A549 (cell line): ENCODE results near the gene CTNNBIP1. TPM values are rescaled to one million over a fixed set of nuclear protein-coding genes. Genes with fewer than 3 reads are reported as not detected.

Experiments
- ATAC-seq, 2 experiments: fragments of 200-7000 bp in 1 of 2; fragments of >200 bp in 1 of 2; cut with Nextera tagmentation in 1 of 2; cut with Tn5 transposase in 1 of 2; 3 replicates each; pipeline versions ENCODE4 v1.8.0 to v1.9.1; 2018 to 2020; ENCODE audit warnings: mild to moderate bottlenecking in 1 of 2, moderate library complexity in 1 of 2
- CTCF ChIA-PET: fragments of 300-600 bp; sonication (Branson Sonifier 250); formaldehyde crosslinking; extraction: SDS; loops from one replicate; lab custom pipeline; 2021; ENCODE audit warnings: antibody characterized with exemption, inconsistent platforms; lab: Yijun Ruan, JAX
- POLR2A ChIA-PET: fragments of 350-600 bp; formaldehyde crosslinking; extraction: SDS; loops from one replicate; lab custom pipeline; 2021; ENCODE audit warnings: antibody characterized with exemption, inconsistent platforms; lab: Yijun Ruan, JAX
- DNase-seq, 2 experiments: peaks; one replicate each; pipeline versions ENCODE4 v3.0.0 to v3.0.0-alpha.2; 2011 to 2016; ENCODE audit warnings: low read depth in 1 of 2, low spot score in 1 of 2
- FAIRE-seq: peaks from 2 replicates; lab custom pipeline; 2011; peaks lifted over from hg19 to GRCh38; lab: Jason Lieb, UNC
- H3K27ac ChIP-seq, 2 experiments: fragments of >200 bp; sonication (Bioruptor Twin); formaldehyde crosslinking; 3 replicates each; pipeline ENCODE4 v1.5.1; 2016 to 2017
- H3K4me1 ChIP-seq: fragments of >200 bp; sonication (Bioruptor Twin); formaldehyde crosslinking; 3 replicates; pipeline ENCODE4 v1.6.1; 2016
- H3K4me2 ChIP-seq: fragments of >200 bp; sonication (Bioruptor Twin); formaldehyde crosslinking; 3 replicates; pipeline ENCODE4 v1.6.1; 2016
- H3K4me3 ChIP-seq: fragments of >200 bp; sonication (Bioruptor Twin); formaldehyde crosslinking; 3 replicates; pipeline ENCODE4 v1.5.1; 2016
- H3K9me3 ChIP-seq: fragments of >200 bp; sonication (Bioruptor Twin); formaldehyde crosslinking; 3 replicates; pipeline ENCODE4 v1.6.1; 2016
- CBX8 ChIP-seq: fragments of 200-600 bp; sonication (generic); IDR thresholded peaks from 2 replicates; pipeline ENCODE4 v1.6.1; 2016
- CEBPB ChIP-seq, 2 experiments: fragments of >200 bp in 1 of 2; sonication (Bioruptor Twin) in 1 of 2; formaldehyde crosslinking in 1 of 2; IDR thresholded peaks; 2 replicates each; pipeline ENCODE4 v1.6.1; 2012 to 2016
- EHF ChIP-seq: fragments of 250-450 bp; sonication (Bioruptor Pico); IDR thresholded peaks from 2 replicates; pipeline ENCODE4 v1.5.0; 2020; ENCODE audit warnings: mild to moderate bottlenecking
- FOSB ChIP-seq: fragments of 250-450 bp; sonication (Bioruptor Pico); IDR thresholded peaks from 2 replicates; pipeline ENCODE4 v1.5.0; 2020; ENCODE audit warnings: mild to moderate bottlenecking, moderate library complexity
- FOXS1 ChIP-seq: fragments of 250-450 bp; sonication (Bioruptor Pico); IDR thresholded peaks from 2 replicates; pipeline ENCODE4 v1.5.0; 2020; ENCODE audit warnings: mild to moderate bottlenecking, moderate library complexity
- GATA3 ChIP-seq: IDR thresholded peaks from 2 replicates; pipeline ENCODE4 v1.6.1; 2012; ENCODE audit warnings: borderline replicate concordance
- HDAC2 ChIP-seq: fragments of 200-600 bp; sonication (generic); IDR thresholded peaks from 2 replicates; pipeline ENCODE4 v1.6.1; 2016
- JUNB ChIP-seq: fragments of >200 bp; sonication (Bioruptor Twin); formaldehyde crosslinking; IDR thresholded peaks from 2 replicates; pipeline ENCODE4 v1.6.1; 2016
- KDM1A ChIP-seq: fragments of 200-600 bp; sonication (generic); IDR thresholded peaks from 2 replicates; pipeline ENCODE4 v1.6.1; 2016; ENCODE audit warnings: low read depth, mild to moderate bottlenecking
- KDM5A ChIP-seq: fragments of 200-600 bp; sonication (generic); IDR thresholded peaks from 2 replicates; pipeline ENCODE4 v1.6.1; 2016; ENCODE audit warnings: antibody characterized with exemption, mild to moderate bottlenecking
- MAFK ChIP-seq: fragments of 450-650 bp; IDR thresholded peaks from 2 replicates; pipeline ENCODE4 v1.6.1; 2014; ENCODE audit not compliant: partially characterized antibody
- MAZ ChIP-seq: fragments of 150-350 bp; IDR thresholded peaks from 2 replicates; pipeline ENCODE4 v1.6.1; 2014; ENCODE audit warnings: antibody characterized with exemption, low read depth, low read length, borderline replicate concordance
- NFE2L2 ChIP-seq: fragments of 150-350 bp; conservative IDR thresholded peaks from 2 replicates; pipeline ENCODE4 v1.6.1; 2014; ENCODE audit warnings: low read length
- NPAS2 ChIP-seq: fragments of 250-450 bp; sonication (Bioruptor Pico); IDR thresholded peaks from 2 replicates; pipeline ENCODE4 v1.8.0; 2022; ENCODE audit warnings: mild to moderate bottlenecking, moderate library complexity, borderline replicate concordance
- RAD21 ChIP-seq, 2 experiments: fragments of >200 bp in 1 of 2; sonication (Bioruptor Twin) in 1 of 2; formaldehyde crosslinking in 1 of 2; IDR thresholded peaks in 1 of 2; conservative IDR thresholded peaks in 1 of 2; 2 replicates in 1 of 2; 3 replicates in 1 of 2; pipeline ENCODE4 v1.6.1; 2012 to 2018; ENCODE audit warnings: inconsistent platforms in 1 of 2
- RARB ChIP-seq: fragments of 250-450 bp; sonication (Bioruptor Pico); IDR thresholded peaks from 2 replicates; pipeline ENCODE4 v1.8.0; 2021; ENCODE audit warnings: mild to moderate bottlenecking, moderate library complexity
- RFX5 ChIP-seq: fragments of 450-650 bp; IDR thresholded peaks from 2 replicates; pipeline ENCODE4 v1.7.1; 2014; ENCODE audit warnings: antibody characterized with exemption, mild to moderate bottlenecking, moderate library complexity
- SREBF2 ChIP-seq: fragments of 450-650 bp; IDR thresholded peaks from 2 replicates; pipeline ENCODE4 v1.6.1; 2014; ENCODE audit warnings: mild to moderate bottlenecking, moderate library complexity
- ZNF302 ChIP-seq: fragments of 250-450 bp; sonication (Bioruptor Pico); IDR thresholded peaks from 2 replicates; pipeline ENCODE4 v1.9.0; 2021; ENCODE audit warnings: inconsistent platforms, mild to moderate bottlenecking, moderate library complexity
- WGBS: methylation state at CpG from one replicate; pipeline ENCODE4 v1.1.6; 2017; ENCODE audit errors: missing lambda C conversion rate; 5-methylcytosine and 5-hydroxymethylcytosine counted together
- polyA plus RNA-seq, 4 experiments: library from polyadenylated mRNA; depleted of rRNA in 3 of 4; stranded (reverse); fragments of >200 nt; fragmentation: RNase III in 1 of 4; extraction: RNeasy Plus Mini Kit Qiagen cat#74134 plus additional on column Dnase treatment in 1 of 4; gene quantifications; 2 replicates in 3 of 4; 3 replicates in 1 of 4; pipeline ENCODE4 v1.2.3, GENCODE V29; 2011 to 2017
- TF ChIP-seq, protein P1 (sequence below): fragments of >200 bp; sonication (Bioruptor Twin); formaldehyde crosslinking; IDR thresholded peaks from 2 replicates; pipeline ENCODE4 v1.6.1; 2016
- TF ChIP-seq, protein P2 (sequence below): IDR thresholded peaks from 2 replicates; pipeline ENCODE4 v1.6.1; 2012
- TF ChIP-seq, protein P3 (sequence below): fragments of 250-450 bp; sonication (Bioruptor Pico); IDR thresholded peaks from 2 replicates; pipeline ENCODE4 v1.5.0; 2021; ENCODE audit warnings: mild to moderate bottlenecking, moderate library complexity, borderline replicate concordance
- TF ChIP-seq, protein P4 (sequence below): IDR thresholded peaks from 2 replicates; pipeline ENCODE4 v1.6.1; 2012

The CTNNBIP1 gene
- polyA plus RNA-seq, 2 of the 4 experiments (the other 2 are of a cell fraction), result 5.6 to 10.4 TPM

DNA sequence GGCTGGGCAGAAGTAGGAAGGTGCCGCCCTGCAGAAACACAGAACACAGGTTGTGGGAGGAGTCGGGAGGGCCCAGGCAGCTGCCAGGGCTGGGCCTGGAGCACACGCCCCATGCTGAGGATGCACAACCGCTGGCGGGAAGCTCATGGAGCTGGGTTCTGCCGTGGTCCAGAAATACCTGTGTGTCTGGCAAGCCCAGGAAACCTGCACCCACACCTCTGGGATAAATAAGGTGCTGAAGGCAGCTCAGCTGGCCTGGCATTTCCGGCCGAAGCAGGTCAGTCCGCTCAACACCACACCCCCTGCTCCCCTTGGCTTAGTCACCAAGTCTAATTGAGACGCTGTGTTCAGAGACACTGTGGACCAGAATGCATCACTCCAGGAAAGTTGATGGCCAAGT lies 32.1 kb downstream of the CTNNBIP1 start:
- DNase-seq (no peak), ATAC-seq (no peak), FAIRE-seq (no peak)
- no peak overlapping the region for H3K27ac ChIP-seq
- H3K4me3 ChIP-seq, result no peak overlapping the region
- ChIA-PET POLR2A (no interaction called here), CTCF (interaction anchor here (0.6 to 5.9 kb wide), 9 partner anchors 9 to 275 kb away, joined by 3 to 43 read pairs (median 5); partner anchors contain the start of genes LZIC and NMNAT1)
- peaks cover 3% of the 10 kb centered on the region; the same call in 1 of the 3 replicates for H3K4me1 ChIP-seq
- no peak for TF ChIP-seq NFE2L2
- no peak for TF ChIP-seq FOXS1
- TF ChIP-seq, protein P1, sequence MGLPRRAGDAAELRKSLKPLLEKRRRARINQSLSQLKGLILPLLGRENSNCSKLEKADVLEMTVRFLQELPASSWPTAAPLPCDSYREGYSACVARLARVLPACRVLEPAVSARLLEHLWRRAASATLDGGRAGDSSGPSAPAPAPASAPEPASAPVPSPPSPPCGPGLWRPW, result no peak
- TF ChIP-seq CEBPB (IDR thresholded peaks at IDR 0.05), result no peak
- TF ChIP-seq MAZ, result no peak
- no peak for TF ChIP-seq KDM5A
- no peak for TF ChIP-seq ZNF302
- no peak for TF ChIP-seq RARB (CRISPR knock-in tag)
- no peak for TF ChIP-seq MAFK
- no peak for TF ChIP-seq CBX8
- TF ChIP-seq, protein P2, sequence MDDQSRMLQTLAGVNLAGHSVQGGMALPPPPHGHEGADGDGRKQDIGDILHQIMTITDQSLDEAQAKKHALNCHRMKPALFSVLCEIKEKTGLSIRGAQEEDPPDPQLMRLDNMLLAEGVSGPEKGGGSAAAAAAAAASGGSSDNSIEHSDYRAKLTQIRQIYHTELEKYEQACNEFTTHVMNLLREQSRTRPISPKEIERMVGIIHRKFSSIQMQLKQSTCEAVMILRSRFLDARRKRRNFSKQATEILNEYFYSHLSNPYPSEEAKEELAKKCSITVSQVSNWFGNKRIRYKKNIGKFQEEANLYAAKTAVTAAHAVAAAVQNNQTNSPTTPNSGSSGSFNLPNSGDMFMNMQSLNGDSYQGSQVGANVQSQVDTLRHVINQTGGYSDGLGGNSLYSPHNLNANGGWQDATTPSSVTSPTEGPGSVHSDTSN, result no peak
- no peak for TF ChIP-seq HDAC2
- TF ChIP-seq SREBF2, result no peak
- TF ChIP-seq KDM1A, result no peak
- TF ChIP-seq EHF (CRISPR knock-in tag), result no peak
- TF ChIP-seq, protein P3, sequence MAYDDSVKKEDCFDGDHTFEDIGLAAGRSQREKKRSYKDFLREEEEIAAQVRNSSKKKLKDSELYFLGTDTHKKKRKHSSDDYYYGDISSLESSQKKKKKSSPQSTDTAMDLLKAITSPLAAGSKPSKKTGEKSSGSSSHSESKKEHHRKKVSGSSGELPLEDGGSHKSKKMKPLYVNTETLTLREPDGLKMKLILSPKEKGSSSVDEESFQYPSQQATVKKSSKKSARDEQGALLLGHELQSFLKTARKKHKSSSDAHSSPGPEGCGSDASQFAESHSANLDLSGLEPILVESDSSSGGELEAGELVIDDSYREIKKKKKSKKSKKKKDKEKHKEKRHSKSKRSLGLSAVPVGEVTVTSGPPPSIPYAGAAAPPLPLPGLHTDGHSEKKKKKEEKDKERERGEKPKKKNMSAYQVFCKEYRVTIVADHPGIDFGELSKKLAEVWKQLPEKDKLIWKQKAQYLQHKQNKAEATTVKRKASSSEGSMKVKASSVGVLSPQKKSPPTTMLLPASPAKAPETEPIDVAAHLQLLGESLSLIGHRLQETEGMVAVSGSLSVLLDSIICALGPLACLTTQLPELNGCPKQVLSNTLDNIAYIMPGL (CRISPR knock-in tag), result no peak
- TF ChIP-seq NPAS2 (CRISPR knock-in tag), result no peak
- TF ChIP-seq GATA3, result no peak
- no peak for TF ChIP-seq RAD21 (conservative IDR thresholded peaks at IDR 0.05 in 1 of 2, IDR thresholded peaks at IDR 0.05 in 1 of 2)
- no peak for TF ChIP-seq FOSB
- H3K4me2 ChIP-seq, result no peak overlapping the region
- WGBS, result 72% methylated on average over 6 of the region's 10 CpGs
- H3K9me3 ChIP-seq, result no peaks in the 10 kb centered on the region

DNA sequence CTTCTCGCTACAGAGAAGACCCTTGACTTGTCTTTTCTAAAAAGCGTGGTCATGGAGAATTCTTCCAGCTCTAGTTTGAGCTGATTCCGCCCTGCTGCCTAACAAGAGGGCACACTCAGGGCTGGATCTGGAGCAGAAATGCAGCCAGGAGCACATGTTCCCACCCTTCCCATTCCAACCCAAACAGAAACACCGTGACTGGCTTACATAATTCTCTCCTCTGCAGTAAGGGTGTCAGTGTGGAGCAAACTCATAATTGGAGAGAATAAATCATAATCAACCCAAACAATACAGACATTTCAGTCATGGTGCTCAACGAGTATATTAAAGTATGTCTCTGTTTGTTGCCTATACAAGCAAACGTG lies 34.5 kb downstream of the CTNNBIP1 start:
- ATAC-seq (no peak), DNase-seq (no peak), FAIRE-seq (no peak)
- TF ChIP-seq RFX5 (no peak), JUNB (no peak)
- TF ChIP-seq, protein P4, sequence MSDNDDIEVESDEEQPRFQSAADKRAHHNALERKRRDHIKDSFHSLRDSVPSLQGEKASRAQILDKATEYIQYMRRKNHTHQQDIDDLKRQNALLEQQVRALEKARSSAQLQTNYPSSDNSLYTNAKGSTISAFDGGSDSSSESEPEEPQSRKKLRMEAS, result no peak
- CTCF ChIA-PET, result interaction anchor here (0.6 to 5.9 kb wide), 13 partner anchors 9 to 130 kb away, joined by 3 to 52 read pairs (median 8); partner anchors contain the start of genes LZIC and NMNAT1
- Histone ChIP-seq H3K9me3 (no peaks in the 10 kb centered on the region), H3K4me3 (no peak overlapping the region), H3K4me2 (no peak overlapping the region), H3K4me1 (peaks cover 3% of the 10 kb centered on the region; the same call in 1 of the 3 replicates), H3K27ac (no peak overlapping the region)
- WGBS, result 71% methylated on average over 6 of the region's 6 CpGs
- POLR2A ChIA-PET, result no interaction called here
